Uterus (tissue), 2 donors: ENCODE data around the gene CDH8.

Experiments
- POLR2A ChIP-seq, 2 donors: fragments of 450-650 bp; IDR thresholded peaks; one replicate each; pipeline ENCODE4 v1.6.1; 2016; ENCODE audit warnings: antibody characterized with exemption in 2 of 2, mild to moderate bottlenecking in 1 of 2, moderate library complexity in 1 of 2
- TF ChIP-seq, protein P1 (sequence below), 4 experiments: fragments of 200-600 bp in 2 of 4; fragments of 450-650 bp in 2 of 4; sonication (generic) in 2 of 4; IDR thresholded peaks; one replicate each; pipeline ENCODE4 v1.5.1; 2016 to 2019; ENCODE audit warnings: antibody characterized with exemption in 4 of 4, mild to moderate bottlenecking in 2 of 4, moderate library complexity in 1 of 4

DNA sequence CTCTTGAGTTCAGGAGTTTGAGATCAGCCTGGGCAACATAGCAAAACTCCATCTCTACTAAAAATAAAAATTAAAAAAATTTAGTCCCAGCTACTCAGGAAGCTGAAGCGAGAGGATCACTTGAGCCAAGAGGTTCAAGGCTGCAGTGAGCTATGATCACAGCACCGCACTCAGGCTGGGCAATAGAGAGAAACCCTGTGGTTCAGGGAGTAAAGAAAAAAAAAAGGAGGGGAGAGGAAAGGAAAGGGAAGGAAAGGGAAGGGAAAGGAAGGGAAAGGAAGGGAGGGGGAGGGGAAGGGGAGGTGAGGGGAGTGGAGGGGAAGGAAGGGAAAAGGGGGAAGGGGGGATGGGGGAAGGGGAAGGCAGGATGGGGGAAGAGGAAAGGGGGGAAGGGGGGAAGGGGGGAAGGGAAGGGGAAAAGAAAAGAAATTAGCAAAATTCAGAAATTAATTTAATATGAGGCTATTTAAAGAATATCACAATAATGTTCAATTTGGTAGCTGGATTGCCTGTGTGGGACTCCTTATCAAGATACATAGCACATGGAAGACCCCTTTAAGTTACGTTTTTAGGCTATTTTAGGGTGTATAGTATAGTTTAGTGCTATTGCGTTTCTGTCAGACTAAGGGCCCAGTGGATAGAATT is 424.3 kb downstream of the CDH8 start:
- TF ChIP-seq, protein P1, sequence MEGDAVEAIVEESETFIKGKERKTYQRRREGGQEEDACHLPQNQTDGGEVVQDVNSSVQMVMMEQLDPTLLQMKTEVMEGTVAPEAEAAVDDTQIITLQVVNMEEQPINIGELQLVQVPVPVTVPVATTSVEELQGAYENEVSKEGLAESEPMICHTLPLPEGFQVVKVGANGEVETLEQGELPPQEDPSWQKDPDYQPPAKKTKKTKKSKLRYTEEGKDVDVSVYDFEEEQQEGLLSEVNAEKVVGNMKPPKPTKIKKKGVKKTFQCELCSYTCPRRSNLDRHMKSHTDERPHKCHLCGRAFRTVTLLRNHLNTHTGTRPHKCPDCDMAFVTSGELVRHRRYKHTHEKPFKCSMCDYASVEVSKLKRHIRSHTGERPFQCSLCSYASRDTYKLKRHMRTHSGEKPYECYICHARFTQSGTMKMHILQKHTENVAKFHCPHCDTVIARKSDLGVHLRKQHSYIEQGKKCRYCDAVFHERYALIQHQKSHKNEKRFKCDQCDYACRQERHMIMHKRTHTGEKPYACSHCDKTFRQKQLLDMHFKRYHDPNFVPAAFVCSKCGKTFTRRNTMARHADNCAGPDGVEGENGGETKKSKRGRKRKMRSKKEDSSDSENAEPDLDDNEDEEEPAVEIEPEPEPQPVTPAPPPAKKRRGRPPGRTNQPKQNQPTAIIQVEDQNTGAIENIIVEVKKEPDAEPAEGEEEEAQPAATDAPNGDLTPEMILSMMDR (IDR thresholded peaks at IDR 0.05), result no peak
- TF ChIP-seq POLR2A (IDR thresholded peaks at IDR 0.05), result no peak
